ENCODE data around the gene MECP2. TPM values are rescaled to one million over a fixed set of nuclear protein-coding genes. Genes with fewer than 3 reads are reported as not detected.

Gene MECP2
- total and polyA plus RNA-seq, 2 of the 13 experiments (the other 11 are each of a cell fraction or from before 2014, with no cell fraction given), result 7.9 to 18.1 TPM

- no peak for TF ChIP-seq SNAPC4 (CRISPR knock-in tag; IDR thresholded peaks at IDR 0.05)
- TF ChIP-seq ARNT2 (CRISPR knock-in tag; IDR thresholded peaks at IDR 0.05; ENCODE audit: low read depth), result no peak
- no peak for TF ChIP-seq ZBTB4 (CRISPR knock-in tag; IDR thresholded peaks at IDR 0.05; ENCODE audit: borderline replicate concordance)
These were observed 53.4 kb downstream of the MECP2 start (continued) for GRCh38 chrX:154044091-154044490.
